SKM-1 (cell line): ENCODE measurements around the gene HHIP.

Source experiments
- DNase-seq: peaks from one replicate; lab custom pipeline; 2025; ENCODE audit not compliant: unreplicated experiment; lab: John Stamatoyannopoulos, UW

HHIP gene

GRCh38 chr4:144705601-144706590 lies 59.9 kb downstream of the HHIP start:
- no peak for DNase-seq

- no peak for DNase-seq
These were observed 63.2 kb downstream of the HHIP start for GRCh38 chr4:144709159-144709558.

- no peak for DNase-seq
These were observed 64.0 kb downstream of the HHIP start for GRCh38 chr4:144709793-144710525.

GRCh38 chr4:144710526-144710912 lies 64.6 kb downstream of the HHIP start:
- DNase-seq, result no peak

GRCh38 chr4:144711700-144712456 lies 65.9 kb downstream of the HHIP start:
- no peak for DNase-seq

- no peak for DNase-seq
These were observed 66.8 kb downstream of the HHIP start for GRCh38 chr4:144712775-144713174.

GRCh38 chr4:144714166-144714565 lies 68.2 kb downstream of the HHIP start:
- no peak for DNase-seq

GRCh38 chr4:144715230-144715629 lies 69.3 kb downstream of the HHIP start:
- DNase-seq, result no peak

- DNase-seq, result no peak
These were observed 70.8 kb downstream of the HHIP start for GRCh38 chr4:144716778-144717177.

GRCh38 chr4:144718958-144719512 lies 73.1 kb downstream of the HHIP start:
- no peak for DNase-seq

- no peak for DNase-seq
These were observed 74.5 kb downstream of the HHIP start for GRCh38 chr4:144720491-144720890.

GRCh38 chr4:144721994-144722393 lies 76.0 kb downstream of the HHIP start:
- no peak for DNase-seq

- DNase-seq, result no peak
These were observed 77.5 kb downstream of the HHIP start for GRCh38 chr4:144723471-144723870.

GRCh38 chr4:144729175-144729574 lies 83.2 kb downstream of the HHIP start:
- no peak for DNase-seq

- no peak for DNase-seq
These were observed 86.8 kb downstream of the HHIP start for GRCh38 chr4:144732584-144733428.

GRCh38 chr4:144733566-144733965 lies 87.6 kb downstream of the HHIP start:
- DNase-seq, result no peak

GRCh38 chr4:144734522-144734921 lies 88.6 kb downstream of the HHIP start:
- DNase-seq, result no peak

- no peak for DNase-seq
These were observed 92.7 kb downstream of the HHIP start for GRCh38 chr4:144738649-144739048.

GRCh38 chr4:144739511-144740033 lies 93.6 kb downstream of the HHIP start:
- no peak for DNase-seq

GRCh38 chr4:144740316-144740715 lies 94.4 kb downstream of the HHIP start:
- DNase-seq, result no peak
